Measurements from ENCODE around the gene EBF4.

EBF4 gene

GRCh38 chr20:2713285-2713684 is 20.7 kb downstream of the EBF4 start:
- Histone ChIP-seq H3K9me3 (ENCODE audit: insufficient read depth, low read depth, low read length) (no peaks in the 10 kb centered on the region), H4K12ac (ENCODE audit: low read depth, low read length) (no peak overlapping the region), H3K79me1 (ENCODE audit: low read length) (no peaks in the 10 kb centered on the region), H4K91ac (ENCODE audit: low read depth, low read length) (no peak overlapping the region), H3K4ac (ENCODE audit: low read depth, low read length) (no peak overlapping the region), H3K27ac (ENCODE audit: low read depth, low read length) (no peak overlapping the region), H3K18ac (ENCODE audit: low read length) (no peak overlapping the region), H3K23ac (ENCODE audit: low read length) (no peak overlapping the region), H2AFZ (ENCODE audit: insufficient read depth, low read length, poor library complexity) (no peak overlapping the region), H4K8ac (ENCODE audit: low read depth, low read length) (no peak overlapping the region), H2BK12ac (ENCODE audit: low read length) (no peak overlapping the region), H3K27me3 (ENCODE audit: insufficient read depth, low read length) (no peaks in the 10 kb centered on the region), H3K4me3 (ENCODE audit: low read depth, low read length) (no peak overlapping the region), H2BK120ac (ENCODE audit: insufficient read depth, low read length, poor library complexity) (no peak overlapping the region), H2AK5ac (ENCODE audit: low read length) (no peak overlapping the region), H2BK5ac (ENCODE audit: low read depth, low read length, poor library complexity) (no peak overlapping the region), H3K4me2 (ENCODE audit: low read length) (no peak overlapping the region), H3K36me3 (ENCODE audit: control insufficient read depth in 1 of 2, insufficient read depth in 2 of 2, low read length in 2 of 2) (no peaks in the 10 kb centered on the region), H3K4me1 (ENCODE audit: control insufficient read depth in 1 of 2, insufficient read depth in 2 of 2, low read length in 2 of 2) (no peaks in the 10 kb centered on the region), H3K79me2 (ENCODE audit: control insufficient read depth, insufficient read depth, low read length, poor library complexity) (no peaks in the 10 kb centered on the region), H3K9ac (ENCODE audit: low read length) (no peak overlapping the region), H3K14ac (ENCODE audit: low read length) (no peak overlapping the region)
- no peak for DNase-seq
- WGBS (ENCODE audit: extremely low coverage, insufficient coverage, insufficient read length) = no CpG with 5 or more reads among the region's 3 CpGs

- no peak overlapping the region for H3K4me2 ChIP-seq (ENCODE audit: low read length)
- no peak overlapping the region for H3K23ac ChIP-seq (ENCODE audit: low read length)
- H3K36me3 ChIP-seq (ENCODE audit: control insufficient read depth in 1 of 2, insufficient read depth in 2 of 2, low read length in 2 of 2) = no peaks in the 10 kb centered on the region
- H3K27ac ChIP-seq (ENCODE audit: low read depth, low read length) = no peak overlapping the region
- no peak overlapping the region for H2BK120ac ChIP-seq (ENCODE audit: insufficient read depth, low read length, poor library complexity)
- H3K18ac ChIP-seq (ENCODE audit: low read length) = no peak overlapping the region
- no peak overlapping the region for H2BK5ac ChIP-seq (ENCODE audit: low read depth, low read length, poor library complexity)
- H4K12ac ChIP-seq (ENCODE audit: low read depth, low read length) = no peak overlapping the region
- no CpG with 5 or more reads among the region's 6 CpGs for WGBS (ENCODE audit: extremely low coverage, insufficient coverage, insufficient read length)
- no peak overlapping the region for H3K9ac ChIP-seq (ENCODE audit: low read length)
- no peak overlapping the region for H4K8ac ChIP-seq (ENCODE audit: low read depth, low read length)
- no peak overlapping the region for H3K4ac ChIP-seq (ENCODE audit: low read depth, low read length)
- H2AFZ ChIP-seq (ENCODE audit: insufficient read depth, low read length, poor library complexity) = no peak overlapping the region
- peaks cover 0 to 3% of the 10 kb centered on the region in 2 experiments for H3K4me1 ChIP-seq (ENCODE audit: control insufficient read depth in 1 of 2, insufficient read depth in 2 of 2, low read length in 2 of 2)
- H4K91ac ChIP-seq (ENCODE audit: low read depth, low read length) = no peak overlapping the region
- no peak for DNase-seq
- H2AK5ac ChIP-seq (ENCODE audit: low read length) = no peak overlapping the region
- peaks cover 4% of the 10 kb centered on the region for H3K9me3 ChIP-seq (ENCODE audit: insufficient read depth, low read depth, low read length)
- no peak overlapping the region for H2BK12ac ChIP-seq (ENCODE audit: low read length)
- H3K79me1 ChIP-seq (ENCODE audit: low read length) = no peaks in the 10 kb centered on the region
- H3K79me2 ChIP-seq (ENCODE audit: control insufficient read depth, insufficient read depth, low read length, poor library complexity) = no peaks in the 10 kb centered on the region
- H3K14ac ChIP-seq (ENCODE audit: low read length) = no peak overlapping the region
- H3K27me3 ChIP-seq (ENCODE audit: insufficient read depth, low read length) = no peaks in the 10 kb centered on the region
- H3K4me3 ChIP-seq (ENCODE audit: low read depth, low read length) = no peak overlapping the region
Observed at GRCh38 chr20:2729251-2729713, 36.7 kb downstream of the EBF4 start.

- no CpG with 5 or more reads among the region's 1 CpG for WGBS (ENCODE audit: extremely low coverage, insufficient coverage, insufficient read length)
- no peak overlapping the region for H3K27ac ChIP-seq (ENCODE audit: low read depth, low read length)
- H2BK5ac ChIP-seq (ENCODE audit: low read depth, low read length, poor library complexity) = no peak overlapping the region
- H3K4me2 ChIP-seq (ENCODE audit: low read length) = no peak overlapping the region
- H4K8ac ChIP-seq (ENCODE audit: low read depth, low read length) = no peak overlapping the region
- H3K4ac ChIP-seq (ENCODE audit: low read depth, low read length) = no peak overlapping the region
- no peak overlapping the region for H3K9ac ChIP-seq (ENCODE audit: low read length)
- DNase-seq = no peak
- no peak overlapping the region for H2BK120ac ChIP-seq (ENCODE audit: insufficient read depth, low read length, poor library complexity)
- H3K9me3 ChIP-seq (ENCODE audit: insufficient read depth, low read depth, low read length) = peaks cover 4% of the 10 kb centered on the region
- H3K4me1 ChIP-seq (ENCODE audit: control insufficient read depth in 1 of 2, insufficient read depth in 2 of 2, low read length in 2 of 2) = peaks cover 0 to 3% of the 10 kb centered on the region in 2 experiments
- no peak overlapping the region for H3K23ac ChIP-seq (ENCODE audit: low read length)
- H3K79me1 ChIP-seq (ENCODE audit: low read length) = no peaks in the 10 kb centered on the region
- H3K36me3 ChIP-seq (ENCODE audit: control insufficient read depth in 1 of 2, insufficient read depth in 2 of 2, low read length in 2 of 2) = no peaks in the 10 kb centered on the region
- H2BK12ac ChIP-seq (ENCODE audit: low read length) = no peak overlapping the region
- H3K18ac ChIP-seq (ENCODE audit: low read length) = no peak overlapping the region
- H3K27me3 ChIP-seq (ENCODE audit: insufficient read depth, low read length) = no peaks in the 10 kb centered on the region
- H2AFZ ChIP-seq (ENCODE audit: insufficient read depth, low read length, poor library complexity) = no peak overlapping the region
- H2AK5ac ChIP-seq (ENCODE audit: low read length) = no peak overlapping the region
- H4K91ac ChIP-seq (ENCODE audit: low read depth, low read length) = no peak overlapping the region
- no peak overlapping the region for H3K14ac ChIP-seq (ENCODE audit: low read length)
- no peak overlapping the region for H4K12ac ChIP-seq (ENCODE audit: low read depth, low read length)
- no peak overlapping the region for H3K4me3 ChIP-seq (ENCODE audit: low read depth, low read length)
- no peaks in the 10 kb centered on the region for H3K79me2 ChIP-seq (ENCODE audit: control insufficient read depth, insufficient read depth, low read length, poor library complexity)
Observed at GRCh38 chr20:2729791-2730190, 37.2 kb downstream of the EBF4 start.

GRCh38 chr20:2734899-2735298 is 42.3 kb downstream of the EBF4 start:
- Histone ChIP-seq H3K23ac (ENCODE audit: low read length) (no peak overlapping the region), H3K79me2 (ENCODE audit: control insufficient read depth, insufficient read depth, low read length, poor library complexity) (no peaks in the 10 kb centered on the region), H3K4ac (ENCODE audit: low read depth, low read length) (no peak overlapping the region), H3K27ac (ENCODE audit: low read depth, low read length) (no peak overlapping the region), H4K91ac (ENCODE audit: low read depth, low read length) (no peak overlapping the region), H3K9me3 (ENCODE audit: insufficient read depth, low read depth, low read length) (peaks cover 4% of the 10 kb centered on the region), H3K27me3 (ENCODE audit: insufficient read depth, low read length) (no peaks in the 10 kb centered on the region), H3K14ac (ENCODE audit: low read length) (no peak overlapping the region), H2AK5ac (ENCODE audit: low read length) (no peak overlapping the region), H3K9ac (ENCODE audit: low read length) (no peak overlapping the region), H2BK12ac (ENCODE audit: low read length) (no peak overlapping the region), H3K4me1 (ENCODE audit: control insufficient read depth in 1 of 2, insufficient read depth in 2 of 2, low read length in 2 of 2) (peaks cover 0 to under 1% of the 10 kb centered on the region in 2 experiments), H4K12ac (ENCODE audit: low read depth, low read length) (no peak overlapping the region), H2BK120ac (ENCODE audit: insufficient read depth, low read length, poor library complexity) (no peak overlapping the region), H3K79me1 (ENCODE audit: low read length) (no peaks in the 10 kb centered on the region), H3K4me3 (ENCODE audit: low read depth, low read length) (no peak overlapping the region), H2BK5ac (ENCODE audit: low read depth, low read length, poor library complexity) (no peak overlapping the region), H3K36me3 (ENCODE audit: control insufficient read depth in 1 of 2, insufficient read depth in 2 of 2, low read length in 2 of 2) (no peaks in the 10 kb centered on the region), H2AFZ (ENCODE audit: insufficient read depth, low read length, poor library complexity) (no peak overlapping the region), H4K8ac (ENCODE audit: low read depth, low read length) (no peak overlapping the region), H3K4me2 (ENCODE audit: low read length) (no peak overlapping the region), H3K18ac (ENCODE audit: low read length) (no peak overlapping the region)
- WGBS (ENCODE audit: extremely low coverage, insufficient coverage, insufficient read length) = no CpG with 5 or more reads among the region's 2 CpGs
- no peak for DNase-seq

Data from trophoblast cell (in vitro differentiated cells and primary cell).